Measurements from ENCODE around the gene SGPL1.

SGPL1 gene

GRCh38 chr10:70925377-70926225, 109.9 kb downstream of the SGPL1 start:
- DNase-seq = no peak

GRCh38 chr10:70926226-70927000, 110.7 kb downstream of the SGPL1 start:
- DNase-seq = no peak

GRCh38 chr10:70927189-70927943, 111.6 kb downstream of the SGPL1 start:
- DNase-seq = no peak

- no peak for DNase-seq
Measured at GRCh38 chr10:70928140-70928539, 112.4 kb downstream of the SGPL1 start.

- no peak for DNase-seq
Measured at GRCh38 chr10:70930263-70931000, 114.7 kb downstream of the SGPL1 start.

Measured in SHP77 treated with DMSO at 0.1 percent for 48 hours (cell line).